GM19463 (cell line): Measurements from ENCODE around the gene MKNK2.
"Not testable (repeated sequence)": the region's sequence is repeated elsewhere in the genome, so short reads cannot be mapped to it uniquely, and the experiment has no call there.

Source experiments
- ATAC-seq: cut with Tn5 transposase; IDR thresholded peaks from one replicate; pipeline ENCODE4 v1.9.1; 2021; ENCODE audit warnings: mild to moderate bottlenecking, moderate library complexity; ENCODE audit not compliant: unreplicated experiment

Gene MKNK2

GRCh38 chr19:2050991-2051772, at the start of gene MKNK2:
TSS of gene MKNK2 (minus strand) at chr19:2051244. CDS start at chr19:2050851, 393 bp downstream.
- ATAC-seq = peak; percentile 49

DNA sequence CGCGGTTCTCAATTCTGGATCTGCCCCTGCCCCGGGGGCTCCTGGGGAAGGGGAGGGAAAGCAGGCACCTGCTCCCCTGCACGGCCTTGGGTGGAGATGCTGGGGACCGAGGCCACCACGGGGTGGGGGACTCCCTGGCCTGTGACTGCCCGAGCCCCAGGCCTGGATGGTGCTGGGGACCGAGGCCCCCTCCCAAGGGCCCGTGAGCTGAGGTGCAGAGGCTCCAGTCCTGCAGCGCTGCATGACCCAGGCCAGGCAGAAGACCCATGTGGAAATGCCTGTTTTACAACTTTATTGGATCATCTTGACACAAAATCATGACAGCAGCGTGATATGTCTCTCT, 49.6 kb upstream of the MKNK2 start:
- no peak for ATAC-seq

DNA sequence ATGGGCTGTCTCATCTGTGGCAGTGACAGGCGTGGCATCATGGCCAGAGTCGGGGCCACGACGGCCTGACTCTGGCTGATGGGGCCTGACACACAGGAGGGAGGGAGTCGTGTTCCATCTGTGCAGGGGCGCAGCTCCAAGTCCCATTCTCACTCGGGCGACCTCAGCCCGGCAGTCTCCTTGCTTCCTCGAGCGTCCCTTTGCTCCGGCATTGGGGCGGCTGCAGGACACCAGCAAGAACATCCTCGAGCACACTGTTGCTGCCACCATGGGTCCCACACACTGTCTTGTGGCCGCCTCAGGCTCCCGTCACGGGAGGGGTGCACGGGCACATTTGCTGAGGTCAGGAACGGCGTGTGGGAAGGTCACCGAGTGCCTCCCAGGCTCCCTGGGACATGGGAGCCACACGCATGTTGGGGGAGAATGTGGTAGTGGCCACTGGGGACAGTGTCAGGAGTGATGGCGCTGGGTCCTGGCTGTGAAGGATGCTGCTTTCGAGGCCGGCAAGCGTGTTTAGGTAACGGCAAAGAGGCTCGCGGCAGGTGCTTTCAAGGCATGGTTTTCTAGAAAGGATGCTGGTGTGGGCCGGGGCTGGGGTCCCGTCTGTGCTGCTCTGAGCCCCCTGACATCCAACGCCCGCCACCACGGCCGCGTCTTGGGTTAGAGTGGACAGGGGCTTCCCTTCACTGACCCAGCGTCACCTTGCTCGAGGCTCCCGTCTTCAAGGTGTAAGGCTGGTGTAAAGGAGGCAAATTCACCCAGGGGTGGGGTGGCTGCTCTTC, 49.1 kb upstream of the MKNK2 start:
- ATAC-seq = no peak

DNA sequence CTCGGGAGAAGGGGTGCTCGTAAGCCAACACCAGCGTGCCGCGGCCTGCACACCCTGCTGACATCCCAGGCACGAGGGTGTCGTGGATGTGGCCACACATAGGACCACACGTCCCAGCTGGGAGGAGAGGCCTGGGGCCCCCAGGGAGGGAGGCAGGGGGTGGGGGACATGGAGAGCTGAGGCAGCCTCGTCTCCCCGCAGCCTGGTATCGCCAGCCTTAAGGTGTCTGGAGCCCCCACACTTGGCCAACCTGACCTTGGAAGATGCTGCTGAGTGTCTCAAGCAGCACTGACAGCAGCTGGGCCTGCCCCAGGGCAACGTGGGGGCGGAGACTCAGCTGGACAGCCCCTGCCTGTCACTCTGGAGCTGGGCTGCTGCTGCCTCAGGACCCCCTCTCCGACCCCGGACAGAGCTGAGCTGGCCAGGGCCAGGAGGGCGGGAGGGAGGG, 48.0 kb upstream of the MKNK2 start:
- ATAC-seq = no peak

DNA sequence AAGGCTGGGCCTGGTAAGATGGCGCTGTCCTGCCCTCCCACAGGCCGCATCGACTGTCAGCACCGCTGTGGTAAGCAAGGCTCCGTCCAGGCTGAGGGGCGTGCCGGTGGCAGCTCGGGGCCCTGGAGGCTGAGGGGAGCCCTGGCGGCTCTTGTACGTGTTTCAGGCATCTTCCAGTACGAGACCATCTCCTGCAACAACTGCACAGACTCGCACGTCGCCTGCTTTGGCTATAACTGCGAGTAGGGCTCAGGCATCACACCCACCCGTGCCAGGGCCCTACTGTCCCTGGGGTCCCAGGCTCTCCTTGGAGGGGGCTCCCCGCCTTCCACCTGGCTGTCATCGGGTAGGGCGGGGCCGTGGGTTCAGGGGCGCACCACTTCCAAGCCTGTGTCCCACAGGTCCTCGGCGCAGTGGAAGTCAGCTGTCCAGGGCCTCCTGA, 46.9 kb upstream of the MKNK2 start:
- no peak for ATAC-seq

DNA sequence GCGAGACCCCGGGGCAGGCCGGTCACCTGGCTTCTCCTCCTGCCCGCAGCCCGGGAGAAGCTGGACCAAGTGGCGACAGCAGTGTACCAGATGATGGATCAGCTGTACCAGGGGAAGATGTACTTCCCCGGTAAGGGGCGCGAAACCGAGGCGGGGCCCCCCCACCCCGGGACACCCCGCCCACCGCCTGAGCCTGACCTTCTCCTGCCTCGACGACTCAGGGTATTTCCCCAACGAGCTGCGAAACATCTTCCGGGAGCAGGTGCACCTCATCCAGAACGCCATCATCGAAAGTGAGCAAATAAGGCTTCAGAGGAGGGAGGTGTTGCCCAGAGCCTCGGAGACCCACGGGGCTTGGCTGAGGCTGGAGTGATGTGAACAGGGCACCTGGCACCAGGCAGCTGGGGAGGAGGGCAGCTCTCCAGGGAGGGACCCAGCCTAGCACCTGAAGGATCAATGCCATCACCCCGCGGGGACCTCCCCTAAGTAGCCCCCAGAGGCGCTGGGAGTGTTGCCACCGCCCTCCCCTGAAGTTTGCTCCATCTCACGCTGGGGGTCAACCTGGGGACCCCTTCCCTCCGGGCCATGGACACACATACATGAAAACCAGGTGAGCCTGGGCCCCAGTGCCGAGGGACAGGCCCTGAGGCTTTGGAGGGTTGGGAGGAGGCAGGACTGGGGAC, 46.3 kb upstream of the MKNK2 start:
- no peak for ATAC-seq

- peak; percentile 65 for ATAC-seq
Observed at GRCh38 chr19:2096480-2097202, 45.6 kb upstream of the MKNK2 start, which contains the start of gene IZUMO4. TSS of gene IZUMO4 (plus strand) at chr19:2096915. CDS start at chr19:2096946, 31 bp downstream.

DNA sequence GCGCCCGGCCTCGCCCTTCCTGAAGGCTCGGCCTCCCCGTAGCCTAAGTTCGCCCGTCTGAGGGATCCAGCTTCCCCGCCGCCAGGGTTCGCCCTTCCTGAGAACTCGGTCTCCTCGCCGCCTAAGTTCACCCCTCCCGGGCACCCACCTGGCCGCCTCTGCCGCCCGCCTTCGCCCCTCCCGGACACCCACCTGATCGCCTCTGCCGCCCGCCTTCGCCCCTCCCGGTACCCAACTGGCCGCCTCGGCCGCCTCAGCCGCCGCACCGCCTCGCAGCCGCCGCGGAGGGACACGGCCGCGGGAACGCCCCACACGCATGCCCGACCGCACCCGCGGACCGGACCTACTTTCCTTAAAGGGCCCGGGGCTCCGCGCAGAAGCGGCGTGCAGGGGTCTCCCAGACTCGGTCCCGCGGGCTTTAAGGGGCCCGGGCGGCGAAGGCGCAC, 45.0 kb upstream of the MKNK2 start, which contains the start of gene MOB3A:
MOB3A (minus strand) TSS at position 293 of the 446 bp plus-strand sequence. CDS start 17,766 bp downstream, outside the sequence.
- ATAC-seq = peak; percentile 34

GRCh38 chr19:2091926-2092525, 41.0 kb upstream of the MKNK2 start:
- ATAC-seq = not testable (repeated sequence)

DNA sequence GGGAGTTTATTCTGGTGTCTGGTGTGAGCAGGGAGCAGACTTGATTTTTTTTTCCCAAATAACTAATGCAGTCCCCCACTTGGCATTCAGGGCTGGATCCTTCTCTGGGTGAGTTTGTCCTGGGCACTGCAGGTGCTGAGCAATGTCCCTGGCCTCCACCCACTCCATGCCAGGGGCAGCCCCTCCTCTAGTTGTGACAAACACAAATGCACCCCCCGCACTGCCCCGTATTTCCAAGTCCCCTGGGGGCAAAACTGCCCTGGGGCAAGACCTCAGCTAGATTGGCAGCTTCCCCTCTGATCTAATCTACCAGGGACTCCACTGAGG, 38.6 kb upstream of the MKNK2 start:
- ATAC-seq = no peak

GRCh38 chr19:2089001-2089711, 38.1 kb upstream of the MKNK2 start:
- ATAC-seq = no peak

DNA sequence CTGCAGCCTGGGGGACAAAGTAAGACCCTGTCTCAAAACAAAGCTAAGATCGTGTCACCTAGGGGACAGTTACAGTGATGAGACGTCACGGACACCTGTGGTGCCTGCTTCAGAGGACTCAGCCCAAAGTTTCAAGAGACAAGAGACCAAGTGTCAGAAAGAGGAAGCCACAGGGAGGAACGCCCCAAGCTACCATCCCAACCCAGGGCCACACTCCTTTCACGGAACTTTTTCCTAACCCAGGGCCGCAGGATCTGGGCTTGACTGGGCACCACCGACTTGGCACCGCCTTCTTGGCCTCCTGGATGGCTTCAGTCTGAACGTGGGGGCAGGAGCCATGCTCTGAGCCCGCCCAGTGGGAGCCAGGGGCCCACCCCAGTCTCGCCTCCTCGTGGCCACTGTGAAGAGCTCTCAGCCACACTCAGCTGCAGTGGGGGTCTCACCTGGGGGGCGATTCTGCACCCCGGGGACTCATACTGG, 36.6 kb upstream of the MKNK2 start:
- no peak for ATAC-seq

- ATAC-seq = not testable (repeated sequence)
Observed at GRCh38 chr19:2086695-2087620, 35.9 kb upstream of the MKNK2 start.

DNA sequence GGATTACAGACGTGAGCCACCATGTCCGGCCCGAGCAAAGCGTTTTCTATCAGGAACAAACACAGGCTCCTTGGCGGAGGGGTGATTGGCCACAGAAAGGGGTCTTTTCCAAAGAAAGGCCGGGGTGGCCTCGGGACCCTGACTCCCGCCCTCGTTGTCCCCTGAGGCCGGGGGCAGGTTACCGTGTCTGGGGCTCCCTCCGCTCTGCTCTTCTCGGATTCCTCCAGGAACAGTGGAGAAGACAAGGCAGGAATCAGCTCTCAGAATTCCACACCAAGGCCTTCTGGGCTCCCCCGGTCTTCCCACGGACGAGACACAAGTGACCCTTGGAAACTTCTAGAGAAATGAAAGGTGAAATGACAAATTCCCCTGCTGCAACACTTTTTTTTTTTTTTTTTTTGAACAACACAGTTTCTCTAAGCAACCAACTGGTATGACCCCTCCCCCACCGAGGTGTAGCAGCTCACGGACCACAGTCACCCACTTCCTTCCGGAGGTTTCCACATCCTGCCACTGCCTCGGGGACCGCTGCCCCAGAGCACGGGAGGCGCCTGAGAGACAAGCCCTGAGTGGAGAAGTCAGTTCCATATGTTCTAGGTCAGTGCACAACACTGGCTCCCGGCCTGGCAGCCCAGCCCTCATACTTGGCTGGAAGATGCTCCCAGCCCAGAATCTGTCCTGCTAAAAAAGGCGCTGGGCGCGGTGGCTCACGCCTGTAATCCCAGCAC, 34.1 kb upstream of the MKNK2 start:
- ATAC-seq = no peak

GRCh38 chr19:2083174-2083854, 32.3 kb upstream of the MKNK2 start:
- no peak for ATAC-seq

- no peak for ATAC-seq
Observed at GRCh38 chr19:2081873-2082810, 31.1 kb upstream of the MKNK2 start.
